ENCODE measurements around the gene SAMD4A.

- no peak for TF ChIP-seq CTCF (IDR thresholded peaks at IDR 0.05)
- no peak for TF ChIP-seq POLR2A (IDR thresholded peaks at IDR 0.05)
- no peak for TF ChIP-seq POLR2AphosphoS5 (IDR thresholded peaks at IDR 0.05)
Observed at GRCh38 chr14:54550514-54550913, 16.4 kb upstream of the SAMD4A start.
